Activated naive CD8-positive, alpha-beta T cell treated with anti-CD3 and anti-CD28 coated beads, Interleukin-2, amount 10 ng/mL, durations not matched to agents 7 days and 5 days (primary cell): Measurements from ENCODE around the gene POLR2L. TPM values are rescaled to one million over a fixed set of nuclear protein-coding genes. Genes with fewer than 3 reads are reported as not detected.

Experiments used
- ATAC-seq: fragments of 150-1000 bp; cut with Tn5 transposase; one replicate; pipeline ENCODE4 v1.10.0; 2021; ENCODE audit warnings: low read depth, moderate library complexity
- POLR2A ChIA-PET: fragments of 350-600 bp; sonication (Branson Sonifier 250); formaldehyde crosslinking; loops from one replicate; lab custom pipeline; 2021; ENCODE audit warnings: antibody characterized with exemption; lab: Charles Lee
- DNase-seq: peaks from one replicate; pipeline ENCODE4 v3.0.0; 2021
- H3K27ac Mint-ChIP-seq: one replicate; pipeline ENCODE4 v1.8.0; 2022; ENCODE audit warnings: mild to moderate bottlenecking, mixed read lengths
- H3K27me3 Mint-ChIP-seq: one replicate; pipeline ENCODE4 v1.8.0; 2022; ENCODE audit warnings: mild to moderate bottlenecking, moderate library complexity, mixed read lengths
- H3K36me3 Mint-ChIP-seq: one replicate; pipeline ENCODE4 v1.8.0; 2021; ENCODE audit warnings: mild to moderate bottlenecking, mixed read lengths
- H3K4me1 Mint-ChIP-seq: one replicate; pipeline ENCODE4 v1.8.0; 2021; ENCODE audit warnings: mixed read lengths
- H3K4me3 Mint-ChIP-seq: one replicate; pipeline ENCODE4 v1.8.0; 2022; ENCODE audit warnings: mild to moderate bottlenecking, moderate library complexity, mixed read lengths
- H3K9me3 Mint-ChIP-seq: one replicate; pipeline ENCODE4 v1.8.0; 2021; ENCODE audit warnings: mixed read lengths
- total RNA-seq, 2 experiments: library from RNA; stranded (reverse); gene quantifications; one replicate each; pipeline ENCODE4 v1.2.3, GENCODE V29; 2021

Gene POLR2L
- total RNA-seq, 2 experiments from 2014 or later: 76.7 to 78.9 TPM

- Mint-ChIP-seq H3K27ac (no peak overlapping the region), H3K4me1 (peaks cover 10% of the 10 kb centered on the region), H3K27me3 (no peaks in the 10 kb centered on the region), H3K4me3 (no peak overlapping the region), H3K9me3 (no peaks in the 10 kb centered on the region), H3K36me3 (peaks cover 6% of the 10 kb centered on the region)
- POLR2A ChIA-PET: no interaction called here
- ATAC-seq (no peak), DNase-seq (no peak)
Observed at GRCh38 chr11:837189-837989, 4.9 kb downstream of the POLR2L start.

GRCh38 chr11:836700-837099 lies 5.6 kb downstream of the POLR2L start:
- no peak overlapping the region for H3K4me3 Mint-ChIP-seq
- peaks cover 6% of the 10 kb centered on the region for H3K36me3 Mint-ChIP-seq
- no peak for ATAC-seq
- DNase-seq: no peak
- H3K4me1 Mint-ChIP-seq: peaks cover 10% of the 10 kb centered on the region
- POLR2A ChIA-PET: interaction anchor here (0.5 kb wide), 1 partner anchor 14 kb away, joined by 3 read pairs; no protein-coding TSS in a partner anchor
- no peak overlapping the region for H3K27ac Mint-ChIP-seq
- H3K9me3 Mint-ChIP-seq: no peaks in the 10 kb centered on the region
- peaks cover 3% of the 10 kb centered on the region for H3K27me3 Mint-ChIP-seq

GRCh38 chr11:836274-836673 lies 6.1 kb downstream of the POLR2L start:
- no peak overlapping the region for H3K27ac Mint-ChIP-seq
- no peak overlapping the region for H3K4me3 Mint-ChIP-seq
- H3K36me3 Mint-ChIP-seq: peaks cover 6% of the 10 kb centered on the region
- no peak for DNase-seq
- H3K9me3 Mint-ChIP-seq: no peaks in the 10 kb centered on the region
- peaks cover 7% of the 10 kb centered on the region for H3K27me3 Mint-ChIP-seq
- no peak for ATAC-seq
- peaks cover 10% of the 10 kb centered on the region for H3K4me1 Mint-ChIP-seq
- POLR2A ChIA-PET: interaction anchor here (0.5 kb wide), 1 partner anchor 13 kb away, joined by 3 read pairs; no protein-coding TSS in a partner anchor

- peaks cover 5% of the 10 kb centered on the region for H3K4me1 Mint-ChIP-seq
- POLR2A ChIA-PET: interaction anchor here (0.6 to 9.6 kb wide), 4 partner anchors 7 to 525 kb away, joined by 3 to 67 read pairs (median 12); partner anchors contain the start of genes PNPLA2, POLR2L and TSPAN4
- peaks cover 11% of the 10 kb centered on the region for H3K27me3 Mint-ChIP-seq
- H3K4me3 Mint-ChIP-seq: peak overlapping the region; percentile 16
- ATAC-seq: no peak
- no peak overlapping the region for H3K27ac Mint-ChIP-seq
- peaks cover 3% of the 10 kb centered on the region for H3K36me3 Mint-ChIP-seq
- no peaks in the 10 kb centered on the region for H3K9me3 Mint-ChIP-seq
- DNase-seq: no peak
Observed at GRCh38 chr11:834371-835316, 7.7 kb downstream of the POLR2L start.

GRCh38 chr11:833849-834311 lies 8.4 kb downstream of the POLR2L start:
- H3K36me3 Mint-ChIP-seq: peaks cover 3% of the 10 kb centered on the region
- no peak overlapping the region for H3K27ac Mint-ChIP-seq
- H3K4me1 Mint-ChIP-seq: peaks cover 10% of the 10 kb centered on the region

GRCh38 chr11:833114-833791 lies 9.1 kb downstream of the POLR2L start:
- H3K9me3 Mint-ChIP-seq: no peaks in the 10 kb centered on the region
- DNase-seq (peak; percentile 71), ATAC-seq (peak; percentile 19)
- H3K27ac Mint-ChIP-seq: no peak overlapping the region
- peaks cover 10% of the 10 kb centered on the region for H3K4me1 Mint-ChIP-seq
- no peaks in the 10 kb centered on the region for H3K36me3 Mint-ChIP-seq
- H3K4me3 Mint-ChIP-seq: peak overlapping the region; percentile 62
- POLR2A ChIA-PET: interaction anchor here (0.8 to 9.6 kb wide), 6 partner anchors 9 to 28 kb away, joined by 4 to 67 read pairs (median 10); partner anchors contain the start of genes PIDD1, PNPLA2, POLR2L and RPLP2
- peaks cover 25% of the 10 kb centered on the region for H3K27me3 Mint-ChIP-seq

More at GRCh38 chr11:833849-834311, 8.4 kb downstream of the POLR2L start:
- peak overlapping the region; percentile 62 for H3K4me3 Mint-ChIP-seq
- POLR2A ChIA-PET: interaction anchor here (0.6 to 9.6 kb wide), 3 partner anchors 8 to 23 kb away, joined by 4 to 67 read pairs (median 20); partner anchors contain the start of genes PNPLA2, POLR2L and TSPAN4
- no peak for ATAC-seq
- no peaks in the 10 kb centered on the region for H3K9me3 Mint-ChIP-seq
- H3K27me3 Mint-ChIP-seq: peaks cover 19% of the 10 kb centered on the region
- no peak for DNase-seq

GRCh38 chr11:832529-833113 lies 9.7 kb downstream of the POLR2L start, which contains the start of gene CD151:
TSS of gene CD151 (plus strand) at chr11:832952. CDS start at chr11:836070, 3,118 bp downstream.
- POLR2A ChIA-PET: interaction anchor here (0.5 to 9.6 kb wide), 7 partner anchors 9 to 88 kb away, joined by 4 to 67 read pairs (median 9); partner anchors contain the start of genes PIDD1, PNPLA2, POLR2L and RPLP2
- DNase-seq (peak; percentile 71), ATAC-seq (peak; percentile 48)
- peaks cover 1% of the 10 kb centered on the region for H3K36me3 Mint-ChIP-seq
- peaks cover 28% of the 10 kb centered on the region for H3K27me3 Mint-ChIP-seq
- no peaks in the 10 kb centered on the region for H3K9me3 Mint-ChIP-seq
- H3K27ac Mint-ChIP-seq: no peak within 1 kb of the TSS
- peak within 1 kb of the TSS; percentile 62 for H3K4me3 Mint-ChIP-seq
- peaks cover 16% of the 10 kb centered on the region for H3K4me1 Mint-ChIP-seq

GRCh38 chr11:831961-832528 lies 10.3 kb downstream of the POLR2L start:
- ATAC-seq (no peak), DNase-seq (no peak)
- H3K4me3 Mint-ChIP-seq: peak overlapping the region; percentile 33
- H3K27ac Mint-ChIP-seq: no peak overlapping the region
- H3K36me3 Mint-ChIP-seq: peaks cover 2% of the 10 kb centered on the region
- POLR2A ChIA-PET: interaction anchor here (0.5 to 9.6 kb wide), 6 partner anchors 10 to 89 kb away, joined by 4 to 67 read pairs (median 10); partner anchors contain the start of genes PIDD1, PNPLA2, POLR2L and RPLP2
- no peaks in the 10 kb centered on the region for H3K9me3 Mint-ChIP-seq
- peaks cover 30% of the 10 kb centered on the region for H3K27me3 Mint-ChIP-seq
- H3K4me1 Mint-ChIP-seq: peaks cover 17% of the 10 kb centered on the region

- Mint-ChIP-seq H3K9me3 (no peaks in the 10 kb centered on the region), H3K27ac (no peak overlapping the region), H3K4me3 (peak overlapping the region; percentile 33), H3K4me1 (peaks cover 21% of the 10 kb centered on the region), H3K36me3 (peaks cover 2% of the 10 kb centered on the region), H3K27me3 (peaks cover 30% of the 10 kb centered on the region)
- POLR2A ChIA-PET: interaction anchor here (2.5 to 9.6 kb wide), 3 partner anchors 11 to 22 kb away, joined by 9 to 67 read pairs (median 39); partner anchors contain the start of genes PNPLA2, POLR2L, RPLP2 and TSPAN4
- ATAC-seq (no peak), DNase-seq (no peak)
Observed at GRCh38 chr11:831118-831864, 11.0 kb downstream of the POLR2L start.

GRCh38 chr11:830295-831117 lies 11.8 kb downstream of the POLR2L start:
- POLR2A ChIA-PET: interaction anchor here (1.3 to 9.6 kb wide), 4 partner anchors 11 to 53 kb away, joined by 3 to 67 read pairs (median 24); partner anchors contain the start of genes GATD1, PNPLA2, POLR2L and RPLP2
- ATAC-seq: peak; percentile 63
- H3K4me3 Mint-ChIP-seq: peak overlapping the region; percentile 65
- peaks cover 21% of the 10 kb centered on the region for H3K4me1 Mint-ChIP-seq
- DNase-seq: peak; percentile 84
- H3K27me3 Mint-ChIP-seq: peaks cover 30% of the 10 kb centered on the region
- H3K27ac Mint-ChIP-seq: no peak overlapping the region
- peaks cover 2% of the 10 kb centered on the region for H3K36me3 Mint-ChIP-seq
- H3K9me3 Mint-ChIP-seq: no peaks in the 10 kb centered on the region
